Sigmoid colon (tissue), 4 donors: Measurements from ENCODE around the gene RALY.

Source experiments
- EP300 ChIP-seq, 4 donors: sonication (generic); formaldehyde crosslinking; IDR thresholded peaks; one replicate each; pipeline ENCODE4 v1.6.1; 2017; ENCODE audit warnings: antibody characterized with exemption in 4 of 4
- POLR2AphosphoS5 ChIP-seq, 4 donors: sonication (generic); formaldehyde crosslinking; IDR thresholded peaks; one replicate each; pipeline ENCODE4 v1.6.1; 2017; ENCODE audit warnings: antibody characterized with exemption in 4 of 4
- TF ChIP-seq, protein P1 (sequence below), 4 experiments: fragments of 450-650 bp in 3 of 4; fragments of 200-600 bp in 1 of 4; IDR thresholded peaks; one replicate each; pipeline ENCODE4 v1.5.1; 2016 to 2019; ENCODE audit warnings: antibody characterized with exemption in 4 of 4, mild to moderate bottlenecking in 3 of 4, moderate library complexity in 2 of 4

DNA sequence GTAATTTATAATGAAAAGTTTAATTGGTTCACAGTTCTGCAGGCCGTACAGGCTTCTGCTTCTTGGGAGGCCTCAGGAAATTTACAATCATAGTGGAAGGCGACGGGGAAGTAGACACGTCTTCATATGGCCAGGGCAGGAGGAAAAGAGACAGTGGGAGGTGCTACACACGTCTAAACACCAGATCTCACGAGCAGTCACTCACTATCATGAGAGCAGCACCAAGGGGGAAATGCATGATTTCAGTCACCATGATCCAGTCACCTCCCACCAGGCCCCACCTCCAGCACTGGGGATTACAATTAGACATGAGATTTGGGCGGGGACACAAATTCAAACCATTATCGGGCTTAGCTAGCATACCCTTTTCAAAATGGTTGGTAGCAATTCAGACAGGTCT, 77.1 kb downstream of the RALY start:
- TF ChIP-seq EP300 (IDR thresholded peaks at IDR 0.05), result no peak
- TF ChIP-seq, protein P1, sequence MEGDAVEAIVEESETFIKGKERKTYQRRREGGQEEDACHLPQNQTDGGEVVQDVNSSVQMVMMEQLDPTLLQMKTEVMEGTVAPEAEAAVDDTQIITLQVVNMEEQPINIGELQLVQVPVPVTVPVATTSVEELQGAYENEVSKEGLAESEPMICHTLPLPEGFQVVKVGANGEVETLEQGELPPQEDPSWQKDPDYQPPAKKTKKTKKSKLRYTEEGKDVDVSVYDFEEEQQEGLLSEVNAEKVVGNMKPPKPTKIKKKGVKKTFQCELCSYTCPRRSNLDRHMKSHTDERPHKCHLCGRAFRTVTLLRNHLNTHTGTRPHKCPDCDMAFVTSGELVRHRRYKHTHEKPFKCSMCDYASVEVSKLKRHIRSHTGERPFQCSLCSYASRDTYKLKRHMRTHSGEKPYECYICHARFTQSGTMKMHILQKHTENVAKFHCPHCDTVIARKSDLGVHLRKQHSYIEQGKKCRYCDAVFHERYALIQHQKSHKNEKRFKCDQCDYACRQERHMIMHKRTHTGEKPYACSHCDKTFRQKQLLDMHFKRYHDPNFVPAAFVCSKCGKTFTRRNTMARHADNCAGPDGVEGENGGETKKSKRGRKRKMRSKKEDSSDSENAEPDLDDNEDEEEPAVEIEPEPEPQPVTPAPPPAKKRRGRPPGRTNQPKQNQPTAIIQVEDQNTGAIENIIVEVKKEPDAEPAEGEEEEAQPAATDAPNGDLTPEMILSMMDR (IDR thresholded peaks at IDR 0.05), result no peak
- TF ChIP-seq POLR2AphosphoS5 (IDR thresholded peaks at IDR 0.05), result no peak
